ENCODE measurements around the gene TRRAP.

GRCh38 chr7:98848918-98849317, 29.4 kb upstream of the TRRAP start:
- TF ChIP-seq, protein P1, sequence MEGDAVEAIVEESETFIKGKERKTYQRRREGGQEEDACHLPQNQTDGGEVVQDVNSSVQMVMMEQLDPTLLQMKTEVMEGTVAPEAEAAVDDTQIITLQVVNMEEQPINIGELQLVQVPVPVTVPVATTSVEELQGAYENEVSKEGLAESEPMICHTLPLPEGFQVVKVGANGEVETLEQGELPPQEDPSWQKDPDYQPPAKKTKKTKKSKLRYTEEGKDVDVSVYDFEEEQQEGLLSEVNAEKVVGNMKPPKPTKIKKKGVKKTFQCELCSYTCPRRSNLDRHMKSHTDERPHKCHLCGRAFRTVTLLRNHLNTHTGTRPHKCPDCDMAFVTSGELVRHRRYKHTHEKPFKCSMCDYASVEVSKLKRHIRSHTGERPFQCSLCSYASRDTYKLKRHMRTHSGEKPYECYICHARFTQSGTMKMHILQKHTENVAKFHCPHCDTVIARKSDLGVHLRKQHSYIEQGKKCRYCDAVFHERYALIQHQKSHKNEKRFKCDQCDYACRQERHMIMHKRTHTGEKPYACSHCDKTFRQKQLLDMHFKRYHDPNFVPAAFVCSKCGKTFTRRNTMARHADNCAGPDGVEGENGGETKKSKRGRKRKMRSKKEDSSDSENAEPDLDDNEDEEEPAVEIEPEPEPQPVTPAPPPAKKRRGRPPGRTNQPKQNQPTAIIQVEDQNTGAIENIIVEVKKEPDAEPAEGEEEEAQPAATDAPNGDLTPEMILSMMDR (tag by site-specific recombination; IDR thresholded peaks at IDR 0.05) = no peak
- no peak for TF ChIP-seq SP2 (tag by site-specific recombination; IDR thresholded peaks at IDR 0.05)

Measured in HEK293 (cell line).